ENCODE measurements around the gene ULK1. TPM values are rescaled to one million over a fixed set of nuclear protein-coding genes. Genes with fewer than 3 reads are reported as not detected.

The ULK1 gene
- total and polyA plus RNA-seq, 2 of the 13 experiments (the other 11 are each of a cell fraction or from before 2014, with no cell fraction given) = 2.8 to 10.1 TPM

DNA sequence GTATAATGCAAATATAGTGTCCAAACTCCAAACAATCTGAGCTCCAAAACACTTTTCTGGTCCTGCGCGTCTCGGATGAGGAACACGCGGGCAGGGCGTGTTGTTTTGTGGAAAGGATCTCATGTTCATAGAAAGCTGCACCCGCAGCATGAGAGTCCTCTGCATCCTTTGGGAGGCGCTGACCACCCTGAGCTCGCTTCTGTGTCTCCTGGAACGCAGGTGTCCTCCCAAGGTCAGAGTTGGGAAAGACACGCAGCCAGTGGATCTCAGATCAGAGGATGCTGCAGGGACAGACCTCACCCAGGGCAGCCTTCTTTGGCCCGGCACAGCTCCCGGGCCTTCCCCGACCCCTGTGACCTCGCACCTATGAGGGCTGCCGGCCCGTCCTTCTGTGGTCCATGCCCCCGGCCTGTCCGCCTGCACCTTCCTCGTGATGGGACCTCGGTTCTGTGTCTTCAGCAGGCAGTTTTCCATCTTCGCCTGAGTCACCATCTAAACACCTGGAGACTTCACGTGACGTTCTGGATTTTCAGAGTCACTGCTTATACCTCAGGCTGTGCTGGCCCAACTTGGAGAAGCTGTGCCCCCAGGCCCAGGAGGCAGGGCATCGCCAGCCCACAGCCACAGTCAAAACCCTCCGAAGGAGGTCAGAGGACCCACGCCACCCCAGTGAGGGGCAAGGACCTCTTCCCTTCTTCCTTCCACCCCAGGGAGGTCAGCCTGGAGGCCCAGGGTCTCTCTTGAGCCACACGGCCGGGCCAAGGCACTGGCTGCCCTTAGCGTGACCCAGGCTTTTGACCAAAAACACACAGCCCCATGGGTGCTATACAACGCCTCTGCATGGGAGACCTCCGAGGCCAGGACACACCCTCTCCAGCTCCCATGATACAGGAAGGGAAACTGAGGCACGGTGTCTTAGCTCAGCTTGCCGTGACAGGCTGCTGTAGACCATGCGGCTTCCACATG is 40.3 kb upstream of the ULK1 start (continued):
- TF ChIP-seq, protein P1, sequence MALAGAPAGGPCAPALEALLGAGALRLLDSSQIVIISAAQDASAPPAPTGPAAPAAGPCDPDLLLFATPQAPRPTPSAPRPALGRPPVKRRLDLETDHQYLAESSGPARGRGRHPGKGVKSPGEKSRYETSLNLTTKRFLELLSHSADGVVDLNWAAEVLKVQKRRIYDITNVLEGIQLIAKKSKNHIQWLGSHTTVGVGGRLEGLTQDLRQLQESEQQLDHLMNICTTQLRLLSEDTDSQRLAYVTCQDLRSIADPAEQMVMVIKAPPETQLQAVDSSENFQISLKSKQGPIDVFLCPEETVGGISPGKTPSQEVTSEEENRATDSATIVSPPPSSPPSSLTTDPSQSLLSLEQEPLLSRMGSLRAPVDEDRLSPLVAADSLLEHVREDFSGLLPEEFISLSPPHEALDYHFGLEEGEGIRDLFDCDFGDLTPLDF (CRISPR knock-in tag; IDR thresholded peaks at IDR 0.05) = no peak
- TF ChIP-seq, protein P2, sequence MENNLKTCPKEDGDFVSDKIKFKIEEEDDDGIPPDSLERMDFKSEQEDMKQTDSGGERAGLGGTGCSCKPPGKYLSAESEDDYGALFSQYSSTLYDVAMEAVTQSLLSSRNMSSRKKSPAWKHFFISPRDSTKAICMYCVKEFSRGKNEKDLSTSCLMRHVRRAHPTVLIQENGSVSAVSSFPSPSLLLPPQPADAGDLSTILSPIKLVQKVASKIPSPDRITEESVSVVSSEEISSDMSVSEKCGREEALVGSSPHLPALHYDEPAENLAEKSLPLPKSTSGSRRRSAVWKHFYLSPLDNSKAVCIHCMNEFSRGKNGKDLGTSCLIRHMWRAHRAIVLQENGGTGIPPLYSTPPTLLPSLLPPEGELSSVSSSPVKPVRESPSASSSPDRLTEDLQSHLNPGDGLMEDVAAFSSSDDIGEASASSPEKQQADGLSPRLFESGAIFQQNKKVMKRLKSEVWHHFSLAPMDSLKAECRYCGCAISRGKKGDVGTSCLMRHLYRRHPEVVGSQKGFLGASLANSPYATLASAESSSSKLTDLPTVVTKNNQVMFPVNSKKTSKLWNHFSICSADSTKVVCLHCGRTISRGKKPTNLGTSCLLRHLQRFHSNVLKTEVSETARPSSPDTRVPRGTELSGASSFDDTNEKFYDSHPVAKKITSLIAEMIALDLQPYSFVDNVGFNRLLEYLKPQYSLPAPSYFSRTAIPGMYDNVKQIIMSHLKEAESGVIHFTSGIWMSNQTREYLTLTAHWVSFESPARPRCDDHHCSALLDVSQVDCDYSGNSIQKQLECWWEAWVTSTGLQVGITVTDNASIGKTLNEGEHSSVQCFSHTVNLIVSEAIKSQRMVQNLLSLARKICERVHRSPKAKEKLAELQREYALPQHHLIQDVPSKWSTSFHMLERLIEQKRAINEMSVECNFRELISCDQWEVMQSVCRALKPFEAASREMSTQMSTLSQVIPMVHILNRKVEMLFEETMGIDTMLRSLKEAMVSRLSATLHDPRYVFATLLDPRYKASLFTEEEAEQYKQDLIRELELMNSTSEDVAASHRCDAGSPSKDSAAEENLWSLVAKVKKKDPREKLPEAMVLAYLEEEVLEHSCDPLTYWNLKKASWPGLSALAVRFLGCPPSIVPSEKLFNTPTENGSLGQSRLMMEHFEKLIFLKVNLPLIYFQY (CRISPR knock-in tag; IDR thresholded peaks at IDR 0.05; ENCODE audit: borderline replicate concordance) = no peak
- no peak for TF ChIP-seq ZNF672 (CRISPR knock-in tag; IDR thresholded peaks at IDR 0.05)
- no peak for TF ChIP-seq ZNF619 (CRISPR knock-in tag; IDR thresholded peaks at IDR 0.05)
- no peak for TF ChIP-seq MED8 (CRISPR knock-in tag; IDR thresholded peaks at IDR 0.05; ENCODE audit: insufficient replicate concordance)
- TF ChIP-seq ZNF121 (CRISPR knock-in tag; IDR thresholded peaks at IDR 0.05) = 0 out of 2 replicates have a peak, but pooled peaks have one; percentile 41
- TF ChIP-seq TCF7L2 (IDR thresholded peaks at IDR 0.05; ENCODE audit: low read depth, low read length) = no peak
- TF ChIP-seq, protein P3, sequence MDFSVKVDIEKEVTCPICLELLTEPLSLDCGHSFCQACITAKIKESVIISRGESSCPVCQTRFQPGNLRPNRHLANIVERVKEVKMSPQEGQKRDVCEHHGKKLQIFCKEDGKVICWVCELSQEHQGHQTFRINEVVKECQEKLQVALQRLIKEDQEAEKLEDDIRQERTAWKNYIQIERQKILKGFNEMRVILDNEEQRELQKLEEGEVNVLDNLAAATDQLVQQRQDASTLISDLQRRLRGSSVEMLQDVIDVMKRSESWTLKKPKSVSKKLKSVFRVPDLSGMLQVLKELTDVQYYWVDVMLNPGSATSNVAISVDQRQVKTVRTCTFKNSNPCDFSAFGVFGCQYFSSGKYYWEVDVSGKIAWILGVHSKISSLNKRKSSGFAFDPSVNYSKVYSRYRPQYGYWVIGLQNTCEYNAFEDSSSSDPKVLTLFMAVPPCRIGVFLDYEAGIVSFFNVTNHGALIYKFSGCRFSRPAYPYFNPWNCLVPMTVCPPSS (IDR thresholded peaks at IDR 0.05) = no peak
- TF ChIP-seq GABPB1 (CRISPR knock-in tag; IDR thresholded peaks at IDR 0.05) = 0 out of 2 replicates have a peak, but pooled peaks have one; percentile 5
- TF ChIP-seq, protein P4, sequence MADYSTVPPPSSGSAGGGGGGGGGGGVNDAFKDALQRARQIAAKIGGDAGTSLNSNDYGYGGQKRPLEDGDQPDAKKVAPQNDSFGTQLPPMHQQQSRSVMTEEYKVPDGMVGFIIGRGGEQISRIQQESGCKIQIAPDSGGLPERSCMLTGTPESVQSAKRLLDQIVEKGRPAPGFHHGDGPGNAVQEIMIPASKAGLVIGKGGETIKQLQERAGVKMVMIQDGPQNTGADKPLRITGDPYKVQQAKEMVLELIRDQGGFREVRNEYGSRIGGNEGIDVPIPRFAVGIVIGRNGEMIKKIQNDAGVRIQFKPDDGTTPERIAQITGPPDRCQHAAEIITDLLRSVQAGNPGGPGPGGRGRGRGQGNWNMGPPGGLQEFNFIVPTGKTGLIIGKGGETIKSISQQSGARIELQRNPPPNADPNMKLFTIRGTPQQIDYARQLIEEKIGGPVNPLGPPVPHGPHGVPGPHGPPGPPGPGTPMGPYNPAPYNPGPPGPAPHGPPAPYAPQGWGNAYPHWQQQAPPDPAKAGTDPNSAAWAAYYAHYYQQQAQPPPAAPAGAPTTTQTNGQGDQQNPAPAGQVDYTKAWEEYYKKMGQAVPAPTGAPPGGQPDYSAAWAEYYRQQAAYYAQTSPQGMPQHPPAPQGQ (CRISPR knock-in tag; IDR thresholded peaks at IDR 0.05; ENCODE audit: borderline replicate concordance) = no peak
- no peak for TF ChIP-seq FLYWCH1 (CRISPR knock-in tag; IDR thresholded peaks at IDR 0.05)
- TF ChIP-seq ZMYM3 (CRISPR knock-in tag; IDR thresholded peaks at IDR 0.05) = no peak
- no peak for TF ChIP-seq ZNF703 (CRISPR knock-in tag; IDR thresholded peaks at IDR 0.05; ENCODE audit: borderline replicate concordance)
- TF ChIP-seq TAF1 (CRISPR knock-in tag; IDR thresholded peaks at IDR 0.05) = no peak
- TF ChIP-seq U2AF2 (IDR thresholded peaks at IDR 0.05; ENCODE audit: low read depth, low read length) = no peak
- no peak for TF ChIP-seq HNRNPL (IDR thresholded peaks at IDR 0.05; ENCODE audit: low read depth, low read length)
- no peak for TF ChIP-seq SP1 (IDR thresholded peaks at IDR 0.05)
- no peak for TF ChIP-seq SP1 (CRISPR knock-in tag; IDR thresholded peaks at IDR 0.05)
- TF ChIP-seq POLR2AphosphoS2 (IDR thresholded peaks at IDR 0.05; ENCODE audit: low read depth, low read length) = no peak
- no peak for TF ChIP-seq RXRA (CRISPR knock-in tag; IDR thresholded peaks at IDR 0.05)
- TF ChIP-seq SNAPC2 (CRISPR knock-in tag; IDR thresholded peaks at IDR 0.05) = no peak
- TF ChIP-seq WIZ (CRISPR knock-in tag; IDR thresholded peaks at IDR 0.05) = no peak
- TF ChIP-seq SETDB1 (CRISPR knock-in tag; IDR thresholded peaks at IDR 0.05; ENCODE audit: borderline replicate concordance) = no peak

Data from HepG2 (cell line).